CD4-positive, alpha-beta T cell treated with Interleukin-12 subunit alpha and Interleukin-12 subunit beta, for 1 hour (primary cell): ENCODE results near the gene RITA1.

ENCODE experiments used
- DNase-seq: peaks from one replicate; pipeline ENCODE4 v3.0.0-alpha.2; 2020

RITA1 gene

GRCh38 chr12:113154351-113154973 lies 31.1 kb upstream of the RITA1 start:
- no peak for DNase-seq

- no peak for DNase-seq
Measured at GRCh38 chr12:113155060-113155459, 30.5 kb upstream of the RITA1 start.

GRCh38 chr12:113155646-113156045 lies 29.9 kb upstream of the RITA1 start:
- no peak for DNase-seq

- DNase-seq = no peak
Measured at GRCh38 chr12:113157218-113157859, 28.2 kb upstream of the RITA1 start.

- no peak for DNase-seq
Measured at GRCh38 chr12:113158439-113159203, 26.9 kb upstream of the RITA1 start.

GRCh38 chr12:113159937-113160336 lies 25.6 kb upstream of the RITA1 start:
- no peak for DNase-seq

- no peak for DNase-seq
Measured at GRCh38 chr12:113161415-113162016, 24.0 kb upstream of the RITA1 start.

GRCh38 chr12:113162102-113163029 lies 23.2 kb upstream of the RITA1 start:
- no peak for DNase-seq

- no peak for DNase-seq
Measured at GRCh38 chr12:113163030-113163360, 22.5 kb upstream of the RITA1 start.

- no peak for DNase-seq
Measured at GRCh38 chr12:113164014-113164413, 21.5 kb upstream of the RITA1 start.

- no peak for DNase-seq
Measured at GRCh38 chr12:113165521-113166450, 19.7 kb upstream of the RITA1 start.

- DNase-seq = no peak
Measured at GRCh38 chr12:113167868-113168267, 17.7 kb upstream of the RITA1 start.

GRCh38 chr12:113169697-113170096 lies 15.8 kb upstream of the RITA1 start:
- DNase-seq = no peak

- no peak for DNase-seq
Measured at GRCh38 chr12:113170457-113170856, 15.1 kb upstream of the RITA1 start.

GRCh38 chr12:113170926-113171325 lies 14.6 kb upstream of the RITA1 start:
- no peak for DNase-seq

GRCh38 chr12:113171543-113171942 lies 14.0 kb upstream of the RITA1 start:
- no peak for DNase-seq

- DNase-seq = no peak
Measured at GRCh38 chr12:113172185-113172584, 13.3 kb upstream of the RITA1 start.

- no peak for DNase-seq
Measured at GRCh38 chr12:113173081-113173698, 12.3 kb upstream of the RITA1 start.

GRCh38 chr12:113174461-113175384 lies 10.8 kb upstream of the RITA1 start:
- DNase-seq = peak; percentile 79

GRCh38 chr12:113179023-113179422 lies 6.5 kb upstream of the RITA1 start:
- no peak for DNase-seq
